Trophoblast cell (in vitro differentiated cells and primary cell): ENCODE results near the gene BPIFA1.

ENCODE experiments used
- DNase-seq, 2 donors: peaks; one replicate each; pipeline ENCODE4 v3.0.0-alpha.2; 2016
- H2AFZ ChIP-seq: 2 replicates; pipeline ENCODE4 v1.6.1; 2013; ENCODE audit warnings: low read length, moderate library complexity, mild to moderate bottlenecking; ENCODE audit not compliant: insufficient read depth, poor library complexity
- H2AK5ac ChIP-seq: 2 replicates; pipeline ENCODE4 v1.6.1; 2013; ENCODE audit warnings: mild to moderate bottlenecking, low read length
- H2BK120ac ChIP-seq: 2 replicates; pipeline ENCODE4 v1.6.1; 2013; ENCODE audit warnings: low read length, mild to moderate bottlenecking, moderate library complexity; ENCODE audit not compliant: insufficient read depth, poor library complexity
- H2BK12ac ChIP-seq: 2 replicates; pipeline ENCODE4 v1.6.1; 2013; ENCODE audit warnings: mild to moderate bottlenecking, low read length, moderate library complexity
- H2BK5ac ChIP-seq: 2 replicates; pipeline ENCODE4 v1.6.1; 2013; ENCODE audit warnings: low read length, low read depth, moderate library complexity, mild to moderate bottlenecking; ENCODE audit not compliant: poor library complexity
- H3K14ac ChIP-seq: 2 replicates; pipeline ENCODE4 v1.6.1; 2013; ENCODE audit warnings: mild to moderate bottlenecking, low read length
- H3K18ac ChIP-seq: 2 replicates; pipeline ENCODE4 v1.6.1; 2013; ENCODE audit warnings: mild to moderate bottlenecking, low read length
- H3K23ac ChIP-seq: 2 replicates; pipeline ENCODE4 v1.6.1; 2013; ENCODE audit warnings: low read length
- H3K27ac ChIP-seq: 2 replicates; pipeline ENCODE4 v1.5.1; 2013; ENCODE audit warnings: low read depth, mild to moderate bottlenecking, inconsistent platforms, low read length, moderate library complexity
- H3K27me3 ChIP-seq: 2 replicates; pipeline ENCODE4 v1.6.1; 2013; ENCODE audit warnings: inconsistent platforms, mild to moderate bottlenecking, low read length, moderate library complexity; ENCODE audit not compliant: insufficient read depth
- H3K36me3 ChIP-seq, 2 experiments: 1 replicate in 1 of 2; 2 replicates in 1 of 2; pipeline ENCODE4 v1.6.1; 2013; ENCODE audit warnings: low read length in 2 of 2, mild to moderate bottlenecking in 2 of 2, moderate library complexity in 1 of 2; ENCODE audit not compliant: insufficient read depth in 2 of 2, control insufficient read depth in 1 of 2
- H3K4ac ChIP-seq: 2 replicates; pipeline ENCODE4 v1.6.1; 2013; ENCODE audit warnings: low read depth, mild to moderate bottlenecking, low read length, moderate library complexity
- H3K4me1 ChIP-seq, 2 experiments: 1 replicate in 1 of 2; 2 replicates in 1 of 2; pipeline ENCODE4 v1.6.1; 2013; ENCODE audit warnings: low read length in 2 of 2, mild to moderate bottlenecking in 2 of 2, moderate library complexity in 1 of 2; ENCODE audit not compliant: insufficient read depth in 2 of 2, control insufficient read depth in 1 of 2
- H3K4me2 ChIP-seq: 2 replicates; pipeline ENCODE4 v1.6.1; 2013; ENCODE audit warnings: inconsistent platforms, mild to moderate bottlenecking, low read length, moderate library complexity
- H3K4me3 ChIP-seq: 2 replicates; pipeline ENCODE4 v1.5.1; 2013; ENCODE audit warnings: mild to moderate bottlenecking, low read depth, low read length, inconsistent platforms
- H3K79me1 ChIP-seq: one replicate; pipeline ENCODE4 v1.6.1; 2013; ENCODE audit warnings: low read length
- H3K79me2 ChIP-seq: 2 replicates; pipeline ENCODE4 v1.6.1; 2013; ENCODE audit warnings: low read length, mild to moderate bottlenecking; ENCODE audit not compliant: control insufficient read depth, insufficient read depth, poor library complexity
- H3K9ac ChIP-seq: 2 replicates; pipeline ENCODE4 v1.6.1; 2013; ENCODE audit warnings: mild to moderate bottlenecking, low read length
- H3K9me3 ChIP-seq: 2 replicates; pipeline ENCODE4 v1.6.1; 2013; ENCODE audit warnings: low read depth, mild to moderate bottlenecking, control low read depth, inconsistent platforms, low read length; ENCODE audit not compliant: insufficient read depth
- H4K12ac ChIP-seq: 2 replicates; pipeline ENCODE4 v1.6.1; 2013; ENCODE audit warnings: low read depth, mild to moderate bottlenecking, low read length, moderate library complexity
- H4K8ac ChIP-seq: 2 replicates; pipeline ENCODE4 v1.6.1; 2013; ENCODE audit warnings: low read depth, mild to moderate bottlenecking, low read length, moderate library complexity
- H4K91ac ChIP-seq: one replicate; pipeline ENCODE4 v1.6.1; 2013; ENCODE audit warnings: low read depth, mild to moderate bottlenecking, low read length, moderate library complexity
- WGBS: extraction: QIAGEN DNeasy Blood & Tissue Kit; methylation state at CpG from one replicate; pipeline ENCODE4 v1.1.7; 2013; ENCODE audit warnings: missing lambda C conversion rate; ENCODE audit not compliant: insufficient read length, insufficient coverage; ENCODE audit errors: extremely low coverage; 5-methylcytosine and 5-hydroxymethylcytosine counted together

The BPIFA1 gene

DNA sequence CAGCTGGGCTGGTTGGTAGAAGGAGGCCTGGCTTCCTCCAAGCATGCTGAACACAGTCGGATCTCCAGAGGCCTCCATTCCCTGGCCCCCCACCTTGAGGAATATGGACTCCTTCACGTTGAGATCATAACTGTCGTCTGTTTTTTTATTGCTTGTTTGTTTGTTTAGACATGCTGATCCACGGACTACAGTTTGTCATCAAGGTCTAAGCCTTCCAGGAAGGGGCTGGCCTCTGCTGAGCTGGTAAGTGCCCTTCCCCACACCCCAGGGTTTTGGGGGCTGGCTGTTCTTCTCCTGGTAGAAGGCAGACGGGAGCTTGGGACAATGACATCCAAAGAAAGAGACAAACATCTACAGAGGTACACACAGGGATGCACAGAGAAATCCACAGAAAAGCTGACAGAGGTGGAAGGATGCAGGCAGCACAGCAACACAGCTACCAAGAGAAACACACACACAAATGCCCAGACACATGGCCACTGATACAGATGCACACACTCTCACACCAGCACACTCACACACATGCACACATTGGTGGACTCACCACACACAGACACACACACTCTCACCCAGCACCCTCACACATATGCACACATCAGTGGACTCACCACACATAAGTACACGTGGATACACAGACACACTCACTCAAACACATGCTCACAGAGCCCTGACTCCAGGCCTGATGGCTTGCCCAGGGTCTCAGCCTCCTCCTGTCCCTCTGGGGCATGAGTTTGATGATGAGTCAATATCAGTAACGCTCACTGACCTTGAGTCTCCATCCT, 6.7 kb downstream of the BPIFA1 start:
- H3K23ac ChIP-seq, result no peak overlapping the region
- no peak overlapping the region for H2BK12ac ChIP-seq
- H2AFZ ChIP-seq, result no peak overlapping the region
- no peak overlapping the region for H3K4ac ChIP-seq
- no peak overlapping the region for H4K91ac ChIP-seq
- no peak for DNase-seq
- no CpG with 5 or more reads among the region's 7 CpGs for WGBS
- no peak overlapping the region for H2BK120ac ChIP-seq
- H3K36me3 ChIP-seq, result no peaks in the 10 kb centered on the region
- H3K4me2 ChIP-seq, result no peak overlapping the region
- no peak overlapping the region for H3K9ac ChIP-seq
- no peaks in the 10 kb centered on the region for H3K9me3 ChIP-seq
- no peak overlapping the region for H4K8ac ChIP-seq
- no peak overlapping the region for H2AK5ac ChIP-seq
- no peak overlapping the region for H3K14ac ChIP-seq
- H3K4me3 ChIP-seq, result no peak overlapping the region
- H3K79me1 ChIP-seq, result no peaks in the 10 kb centered on the region
- no peak overlapping the region for H4K12ac ChIP-seq
- no peaks in the 10 kb centered on the region for H3K27me3 ChIP-seq
- H3K18ac ChIP-seq, result no peak overlapping the region
- H3K27ac ChIP-seq, result no peak overlapping the region
- no peaks in the 10 kb centered on the region for H3K4me1 ChIP-seq
- H3K79me2 ChIP-seq, result no peaks in the 10 kb centered on the region
- H2BK5ac ChIP-seq, result no peak overlapping the region

DNA sequence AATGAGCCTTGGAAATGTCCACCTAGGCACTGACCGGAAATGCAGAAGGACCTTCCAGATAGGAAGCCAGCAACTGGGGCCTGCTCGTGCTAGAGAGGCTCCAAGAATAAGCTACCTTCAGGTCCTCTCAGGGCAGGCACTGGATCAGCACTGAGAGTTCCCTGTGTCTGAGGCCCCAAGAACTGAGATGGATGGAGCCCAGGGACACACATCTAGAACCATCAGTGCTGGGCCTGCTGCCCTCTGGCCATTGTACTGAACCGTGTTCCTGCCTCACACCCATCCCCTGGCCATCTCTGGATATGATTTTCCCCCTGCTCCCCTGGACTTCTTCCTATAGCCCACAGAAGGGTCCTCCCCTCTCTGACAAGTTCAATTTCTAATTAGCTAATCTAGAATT, 10.3 kb downstream of the BPIFA1 start:
- H3K18ac ChIP-seq, result no peak overlapping the region
- H3K4me2 ChIP-seq, result no peak overlapping the region
- H4K12ac ChIP-seq, result no peak overlapping the region
- H4K91ac ChIP-seq, result no peak overlapping the region
- no peak overlapping the region for H2BK12ac ChIP-seq
- H3K9ac ChIP-seq, result no peak overlapping the region
- no peak overlapping the region for H3K4ac ChIP-seq
- H3K23ac ChIP-seq, result no peak overlapping the region
- H3K4me1 ChIP-seq, result no peaks in the 10 kb centered on the region
- H3K14ac ChIP-seq, result no peak overlapping the region
- H3K36me3 ChIP-seq, result no peaks in the 10 kb centered on the region
- no CpG with 5 or more reads among the region's 3 CpGs for WGBS
- no peaks in the 10 kb centered on the region for H3K27me3 ChIP-seq
- no peaks in the 10 kb centered on the region for H3K9me3 ChIP-seq
- no peak overlapping the region for H3K4me3 ChIP-seq
- H2BK5ac ChIP-seq, result no peak overlapping the region
- H3K79me2 ChIP-seq, result no peaks in the 10 kb centered on the region
- no peak overlapping the region for H2BK120ac ChIP-seq
- no peak overlapping the region for H2AK5ac ChIP-seq
- no peak overlapping the region for H3K27ac ChIP-seq
- DNase-seq, result no peak
- no peak overlapping the region for H2AFZ ChIP-seq
- H4K8ac ChIP-seq, result no peak overlapping the region
- no peaks in the 10 kb centered on the region for H3K79me1 ChIP-seq

DNA sequence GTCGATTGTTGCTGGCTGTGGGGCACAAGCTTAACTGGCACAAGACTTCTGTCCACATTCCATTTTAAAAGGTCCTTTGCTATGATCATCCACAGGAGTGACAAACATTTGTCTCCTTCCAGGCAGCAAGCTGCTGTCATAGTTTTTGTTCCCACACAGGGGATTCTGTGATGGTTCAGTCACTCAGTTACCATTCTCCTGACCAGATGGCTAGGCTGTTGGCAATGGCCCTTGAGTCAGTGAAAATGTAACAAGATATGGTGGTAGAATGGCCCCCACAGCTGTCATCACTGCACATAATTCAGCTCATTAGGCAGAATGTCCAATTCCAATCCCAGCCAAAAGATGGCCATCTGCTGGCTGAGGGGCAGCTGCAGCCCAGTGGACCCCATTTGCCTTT, 13.7 kb downstream of the BPIFA1 start:
- Histone ChIP-seq H3K27me3 (no peaks in the 10 kb centered on the region), H3K9ac (no peak overlapping the region), H3K36me3 (no peaks in the 10 kb centered on the region), H3K4me1 (no peaks in the 10 kb centered on the region), H2BK5ac (no peak overlapping the region), H3K4me2 (no peak overlapping the region), H4K8ac (no peak overlapping the region), H2AFZ (no peak overlapping the region), H3K23ac (no peak overlapping the region), H3K18ac (no peak overlapping the region), H4K91ac (no peak overlapping the region), H2BK120ac (no peak overlapping the region), H3K27ac (no peak overlapping the region), H3K9me3 (no peaks in the 10 kb centered on the region), H2BK12ac (no peak overlapping the region), H3K79me2 (no peaks in the 10 kb centered on the region), H3K4ac (no peak overlapping the region), H3K79me1 (no peaks in the 10 kb centered on the region), H4K12ac (no peak overlapping the region), H2AK5ac (no peak overlapping the region), H3K4me3 (no peak overlapping the region), H3K14ac (no peak overlapping the region)
- no CpG with 5 or more reads among the region's 1 CpG for WGBS
- DNase-seq, result no peak

DNA sequence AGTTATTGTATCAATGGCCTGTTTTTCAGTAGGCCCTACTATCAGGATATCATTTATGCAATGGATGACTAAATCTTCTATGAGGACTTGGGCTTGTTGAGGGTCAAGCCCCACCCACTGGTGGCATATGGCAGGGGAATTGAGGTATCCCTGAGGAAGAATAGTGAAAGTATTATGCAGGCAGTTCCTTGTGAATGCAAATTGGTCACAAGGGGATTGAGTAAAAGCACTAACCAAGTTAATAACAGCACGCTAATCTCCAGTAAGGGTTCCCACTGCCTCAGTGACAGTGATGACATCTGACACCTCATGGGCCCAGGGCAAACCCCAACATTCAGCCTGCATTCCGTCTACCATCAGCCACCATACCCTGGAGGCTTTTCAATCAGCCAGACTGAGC, 14.9 kb downstream of the BPIFA1 start:
- Histone ChIP-seq H2BK5ac (no peak overlapping the region), H3K4me3 (no peak overlapping the region), H4K8ac (no peak overlapping the region), H3K9me3 (no peaks in the 10 kb centered on the region), H3K9ac (no peak overlapping the region), H4K91ac (no peak overlapping the region), H3K14ac (no peak overlapping the region), H2BK12ac (no peak overlapping the region), H2BK120ac (no peak overlapping the region), H3K4me1 (no peaks in the 10 kb centered on the region), H3K4ac (no peak overlapping the region), H4K12ac (no peak overlapping the region), H3K36me3 (no peaks in the 10 kb centered on the region), H3K79me1 (no peaks in the 10 kb centered on the region), H2AFZ (no peak overlapping the region), H2AK5ac (no peak overlapping the region), H3K4me2 (no peak overlapping the region), H3K79me2 (no peaks in the 10 kb centered on the region), H3K27ac (no peak overlapping the region), H3K27me3 (no peaks in the 10 kb centered on the region), H3K18ac (no peak overlapping the region), H3K23ac (no peak overlapping the region)
- no CpG with 5 or more reads among the region's 2 CpGs for WGBS
- no peak for DNase-seq
